Epithelial cell of esophagus (primary cell): ENCODE data around the gene ROCK1.
"Not testable (repeated sequence)": the region's sequence is repeated elsewhere in the genome, so short reads cannot be mapped to it uniquely, and the experiment has no call there.

Experiments
- DNase-seq: peaks from one replicate; pipeline ENCODE4 v3.0.0; 2010; ENCODE audit warnings: low read depth
- H3K4me3 ChIP-seq: 2 replicates; pipeline ENCODE4 v1.5.1; 2011; ENCODE audit warnings: mild to moderate bottlenecking, low read length, control low read depth
- CTCF ChIP-seq: IDR thresholded peaks from 2 replicates; pipeline ENCODE4 v1.5.1; 2011; ENCODE audit warnings: low read depth, mild to moderate bottlenecking, low read length, control low read depth, inconsistent platforms; ENCODE audit not compliant: insufficient read depth; ENCODE audit errors: missing control alignments

The ROCK1 gene

GRCh38 chr18:20988726-20989125, 122.9 kb downstream of the ROCK1 start:
- TF ChIP-seq CTCF, result no peak
- DNase-seq, result no peak
- no peak overlapping the region for H3K4me3 ChIP-seq

- no peak for DNase-seq
- H3K4me3 ChIP-seq, result no peak overlapping the region
- TF ChIP-seq CTCF, result no peak
Measured at GRCh38 chr18:20975077-20975476, 136.5 kb downstream of the ROCK1 start.

GRCh38 chr18:20971886-20972267, 139.7 kb downstream of the ROCK1 start:
- peak; percentile 68 for TF ChIP-seq CTCF
- DNase-seq, result peak; percentile 41
- H3K4me3 ChIP-seq, result no peak overlapping the region

GRCh38 chr18:20966795-20967194, 144.8 kb downstream of the ROCK1 start:
- no peak for DNase-seq
- H3K4me3 ChIP-seq, result no peak overlapping the region
- TF ChIP-seq CTCF, result no peak

- DNase-seq, result no peak
- TF ChIP-seq CTCF, result no peak
- H3K4me3 ChIP-seq, result no peak overlapping the region
Measured at GRCh38 chr18:20963027-20963426, 148.6 kb downstream of the ROCK1 start.

GRCh38 chr18:20960735-20961134, 150.9 kb downstream of the ROCK1 start:
- TF ChIP-seq CTCF, result no peak

GRCh38 chr18:20950827-20951226, 160.8 kb downstream of the ROCK1 start:
- not testable (repeated sequence) for DNase-seq, H3K4me3 ChIP-seq

More at GRCh38 chr18:20960735-20961134, 150.9 kb downstream of the ROCK1 start:
- no peak overlapping the region for H3K4me3 ChIP-seq
- no peak for DNase-seq
